ENCODE measurements around the gene ADARB2. TPM values are rescaled to one million over a fixed set of nuclear protein-coding genes. Genes with fewer than 3 reads are reported as not detected.
"Not testable (repeated sequence)": the region's sequence is repeated elsewhere in the genome, so short reads cannot be mapped to it uniquely, and the experiment has no call there.

Gene ADARB2
- total RNA-seq, result not detected
- under 1 TPM; under 0.01 to 0.79 TPM for polyA plus RNA-seq
- long read RNA-seq, donor 1, result 0 reads
- long read RNA-seq, donor 2, result 0 reads

- no peak for DNase-seq
- intact Hi-C loops (cut with DNase I), result no loop called here
- 0 to 1% methylated on average over 50 of the region's 50 CpGs for WGBS, 2 donors
- Histone ChIP-seq H3K4me1 (ENCODE audit: control insufficient read depth in 1 of 2, insufficient read depth in 2 of 2, low read length in 2 of 2) (no peaks in the 10 kb centered on the region), H3K9me3 (ENCODE audit: control insufficient read depth, low read length) (no peaks in the 10 kb centered on the region), H3K36me3 (ENCODE audit: control insufficient read depth in 1 of 2, insufficient read depth in 2 of 2, low read length in 1 of 2) (no peaks in the 10 kb centered on the region), H3K4me3 (ENCODE audit: low read length in 2 of 2) (no peak within 1 kb of the TSS), H3K27me3 (ENCODE audit: control insufficient read depth in 1 of 2, insufficient read depth in 2 of 2, low read length in 1 of 2) (peaks cover 0 to 6% of the 10 kb centered on the region in 2 donors), H3K27ac (ENCODE audit: low read depth in 1 of 2, low read length in 2 of 2) (no peak within 1 kb of the TSS)
- no peak for ATAC-seq (ENCODE audit: low FRiP score)
Measured at GRCh38 chr10:1737222-1738061, at the start of gene ADARB2. ADARB2 (minus strand) TSS chr10:1737525.

DNA sequence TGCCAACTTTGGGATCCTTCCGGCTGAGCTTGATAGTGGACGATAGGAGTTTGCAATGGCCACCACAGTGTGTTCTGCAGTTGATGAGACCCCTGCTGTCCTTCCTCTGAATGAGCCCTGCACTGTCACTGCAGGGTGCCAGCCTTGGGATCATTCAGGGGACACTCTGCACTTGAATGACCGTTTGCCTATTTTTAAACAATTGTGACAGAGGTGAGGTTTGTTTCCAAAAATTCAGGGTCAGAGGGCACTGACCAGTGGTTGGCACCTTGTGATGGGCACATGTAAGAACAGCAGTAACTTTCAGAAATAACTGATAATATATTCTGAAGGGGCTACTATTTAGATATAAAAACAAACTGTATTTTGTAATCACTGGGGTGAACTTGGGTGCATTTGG is 48.5 kb upstream of the ADARB2 start:
- Histone ChIP-seq H3K27me3 (ENCODE audit: control insufficient read depth in 1 of 2, insufficient read depth in 2 of 2, low read length in 1 of 2) (no peaks in the 10 kb centered on the region), H3K4me1 (ENCODE audit: control insufficient read depth in 1 of 2, insufficient read depth in 2 of 2, low read length in 2 of 2) (no peaks in the 10 kb centered on the region), H3K36me3 (ENCODE audit: control insufficient read depth in 1 of 2, insufficient read depth in 2 of 2, low read length in 1 of 2) (no peaks in the 10 kb centered on the region), H3K4me3 (ENCODE audit: low read length in 2 of 2) (no peak overlapping the region), H3K9me3 (ENCODE audit: control insufficient read depth, low read length) (no peaks in the 10 kb centered on the region), H3K27ac (ENCODE audit: low read depth in 1 of 2, low read length in 2 of 2) (no peak overlapping the region)
- DNase-seq (no peak), ATAC-seq (ENCODE audit: low FRiP score) (no peak)
- intact Hi-C loops (cut with DNase I), result no loop called here
- 46 to 51% methylated on average over 3 of the region's 3 CpGs for WGBS, 2 donors

DNA sequence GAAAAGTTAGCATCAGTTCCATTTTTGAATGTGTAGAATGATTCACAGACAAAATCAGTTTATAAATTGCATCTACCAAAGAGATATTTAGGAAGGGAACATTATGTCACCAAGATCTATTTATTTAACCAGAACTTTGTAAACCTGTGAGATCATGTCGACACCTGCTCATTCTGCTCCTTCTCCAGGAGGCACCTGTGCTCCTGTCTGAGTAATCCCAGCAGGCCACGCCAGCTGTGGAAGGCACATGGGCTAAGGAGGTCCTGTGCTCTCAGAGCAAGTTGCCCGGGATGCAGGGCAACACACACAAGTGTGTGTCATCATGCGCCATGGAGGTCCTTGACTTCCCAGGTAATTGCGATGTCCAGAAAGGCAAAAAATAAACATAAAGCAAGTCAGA is 45.5 kb upstream of the ADARB2 start:
- H3K4me1 ChIP-seq (ENCODE audit: control insufficient read depth in 1 of 2, insufficient read depth in 2 of 2, low read length in 2 of 2), result no peaks in the 10 kb centered on the region
- H3K27ac ChIP-seq (ENCODE audit: low read depth in 1 of 2, low read length in 2 of 2), result no peak overlapping the region
- no peaks in the 10 kb centered on the region for H3K9me3 ChIP-seq (ENCODE audit: control insufficient read depth, low read length)
- no peaks in the 10 kb centered on the region for H3K27me3 ChIP-seq (ENCODE audit: control insufficient read depth in 1 of 2, insufficient read depth in 2 of 2, low read length in 1 of 2)
- ATAC-seq (ENCODE audit: low FRiP score) (no peak), DNase-seq (no peak)
- no peaks in the 10 kb centered on the region for H3K36me3 ChIP-seq (ENCODE audit: control insufficient read depth in 1 of 2, insufficient read depth in 2 of 2, low read length in 1 of 2)
- intact Hi-C loops (cut with DNase I), result no loop called here
- 89 to 91% methylated on average over 5 of the region's 5 CpGs for WGBS, 2 donors
- H3K4me3 ChIP-seq (ENCODE audit: low read length in 2 of 2), result no peak overlapping the region

GRCh38 chr10:1779796-1780195 is 42.5 kb upstream of the ADARB2 start:
- H3K27me3 ChIP-seq (ENCODE audit: control insufficient read depth in 1 of 2, insufficient read depth in 2 of 2, low read length in 1 of 2), result no peaks in the 10 kb centered on the region
- intact Hi-C loops (cut with DNase I), result no loop called here
- no peaks in the 10 kb centered on the region for H3K9me3 ChIP-seq (ENCODE audit: control insufficient read depth, low read length)
- DNase-seq, result no peak
- 85 to 87% methylated on average over 10 of the region's 10 CpGs for WGBS, 2 donors
- H3K4me3 ChIP-seq (ENCODE audit: low read length in 2 of 2), result no peak overlapping the region
- ATAC-seq (ENCODE audit: low FRiP score), result no peak
- no peaks in the 10 kb centered on the region for H3K36me3 ChIP-seq (ENCODE audit: control insufficient read depth in 1 of 2, insufficient read depth in 2 of 2, low read length in 1 of 2)
- no peak overlapping the region for H3K27ac ChIP-seq (ENCODE audit: low read depth in 1 of 2, low read length in 2 of 2)
- H3K4me1 ChIP-seq (ENCODE audit: control insufficient read depth in 1 of 2, insufficient read depth in 2 of 2, low read length in 2 of 2), result no peaks in the 10 kb centered on the region

- DNase-seq (no peak), ATAC-seq (ENCODE audit: low FRiP score) (no peak)
- Histone ChIP-seq H3K4me1 (ENCODE audit: control insufficient read depth in 1 of 2, insufficient read depth in 2 of 2, low read length in 2 of 2) (no peaks in the 10 kb centered on the region), H3K4me3 (ENCODE audit: low read length in 2 of 2) (no peak overlapping the region), H3K36me3 (ENCODE audit: control insufficient read depth in 1 of 2, insufficient read depth in 2 of 2, low read length in 1 of 2) (no peaks in the 10 kb centered on the region), H3K27ac (ENCODE audit: low read depth in 1 of 2, low read length in 2 of 2) (no peak overlapping the region), H3K9me3 (ENCODE audit: control insufficient read depth, low read length) (no peaks in the 10 kb centered on the region), H3K27me3 (ENCODE audit: control insufficient read depth in 1 of 2, insufficient read depth in 2 of 2, low read length in 1 of 2) (no peaks in the 10 kb centered on the region)
- WGBS, 2 donors, result 83 to 85% methylated on average over 11 of the region's 11 CpGs
- intact Hi-C loops (cut with DNase I), result no loop called here
Measured at GRCh38 chr10:1778375-1778969, 41.1 kb upstream of the ADARB2 start.

- Histone ChIP-seq H3K27ac (ENCODE audit: low read depth in 1 of 2, low read length in 2 of 2) (no peak overlapping the region), H3K36me3 (ENCODE audit: control insufficient read depth in 1 of 2, insufficient read depth in 2 of 2, low read length in 1 of 2) (no peaks in the 10 kb centered on the region), H3K27me3 (ENCODE audit: control insufficient read depth in 1 of 2, insufficient read depth in 2 of 2, low read length in 1 of 2) (no peaks in the 10 kb centered on the region), H3K9me3 (ENCODE audit: control insufficient read depth, low read length) (no peaks in the 10 kb centered on the region), H3K4me3 (ENCODE audit: low read length in 2 of 2) (no peak overlapping the region), H3K4me1 (ENCODE audit: control insufficient read depth in 1 of 2, insufficient read depth in 2 of 2, low read length in 2 of 2) (no peaks in the 10 kb centered on the region)
- ATAC-seq (ENCODE audit: low FRiP score), result no peak
- 90 to 91% methylated on average over 14 of the region's 14 CpGs for WGBS, 2 donors
- intact Hi-C loops (cut with DNase I), result no loop called here
- DNase-seq, result no peak
Measured at GRCh38 chr10:1776127-1776662, 38.9 kb upstream of the ADARB2 start.

GRCh38 chr10:1774796-1775195 is 37.5 kb upstream of the ADARB2 start:
- Histone ChIP-seq H3K36me3 (ENCODE audit: control insufficient read depth in 1 of 2, insufficient read depth in 2 of 2, low read length in 1 of 2) (no peaks in the 10 kb centered on the region), H3K9me3 (ENCODE audit: control insufficient read depth, low read length) (no peaks in the 10 kb centered on the region), H3K4me1 (ENCODE audit: control insufficient read depth in 1 of 2, insufficient read depth in 2 of 2, low read length in 2 of 2) (no peaks in the 10 kb centered on the region), H3K4me3 (ENCODE audit: low read length in 2 of 2) (no peak overlapping the region), H3K27me3 (ENCODE audit: control insufficient read depth in 1 of 2, insufficient read depth in 2 of 2, low read length in 1 of 2) (no peaks in the 10 kb centered on the region), H3K27ac (ENCODE audit: low read depth in 1 of 2, low read length in 2 of 2) (no peak overlapping the region)
- DNase-seq (no peak), ATAC-seq (ENCODE audit: low FRiP score) (no peak)
- WGBS, 2 donors, result 32 to 36% methylated on average over 5 of the region's 5 CpGs
- intact Hi-C loops (cut with DNase I), result no loop called here

DNA sequence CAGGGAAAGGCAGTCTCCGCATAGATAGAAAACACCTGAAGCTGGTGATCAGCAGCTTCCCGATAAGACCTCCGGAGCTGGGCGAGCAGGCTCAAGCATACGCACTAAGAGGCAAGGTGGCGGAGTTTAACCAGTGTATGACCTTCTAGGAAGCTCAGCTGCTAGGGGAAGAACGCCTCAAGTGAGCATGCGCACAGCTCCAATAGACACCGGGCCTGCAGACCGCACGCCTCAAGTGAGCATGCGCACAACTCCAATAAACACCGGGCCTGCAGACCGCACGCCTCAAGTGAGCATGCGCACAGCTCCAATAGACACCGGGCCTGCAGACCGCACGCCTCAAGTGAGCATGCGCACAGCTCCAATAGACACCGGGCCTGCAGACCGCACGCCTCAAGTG is 35.9 kb upstream of the ADARB2 start:
- H3K4me3 ChIP-seq (ENCODE audit: low read length in 2 of 2); H3K36me3 ChIP-seq (ENCODE audit: control insufficient read depth in 1 of 2, insufficient read depth in 2 of 2, low read length in 1 of 2); H3K27me3 ChIP-seq (ENCODE audit: control insufficient read depth in 1 of 2, insufficient read depth in 2 of 2, low read length in 1 of 2); ATAC-seq (ENCODE audit: low FRiP score); DNase-seq; H3K27ac ChIP-seq (ENCODE audit: low read depth in 1 of 2, low read length in 2 of 2); H3K4me1 ChIP-seq (ENCODE audit: control insufficient read depth in 1 of 2, insufficient read depth in 2 of 2, low read length in 2 of 2); H3K9me3 ChIP-seq (ENCODE audit: control insufficient read depth, low read length); intact Hi-C loops (cut with DNase I): not testable (repeated sequence)
- whole genome bisulfite sequencing, 2 donors, result 76 to 83% methylated on average over 23 of the region's 23 CpGs

DNA sequence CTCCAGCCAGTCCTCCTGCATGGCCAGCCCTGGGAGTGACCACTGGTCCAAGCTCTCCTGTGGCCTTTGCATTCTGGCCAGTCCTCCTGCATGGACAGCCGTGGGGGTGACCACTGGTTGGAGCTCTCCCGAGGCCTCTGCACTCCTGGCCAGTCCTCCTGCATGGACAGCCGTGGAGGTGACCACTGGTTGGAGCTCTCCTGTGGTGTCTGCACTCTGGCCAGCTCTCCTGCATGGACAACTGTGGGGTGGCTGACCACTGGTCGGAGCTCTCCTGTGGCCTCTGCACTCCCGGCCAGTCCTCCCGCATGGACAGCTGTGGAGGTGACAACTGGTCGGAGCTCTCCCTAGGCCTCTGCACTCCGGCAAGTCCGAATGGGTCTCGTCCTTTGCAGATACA is 28.7 kb upstream of the ADARB2 start:
- Histone ChIP-seq H3K9me3 (ENCODE audit: control insufficient read depth, low read length) (no peaks in the 10 kb centered on the region), H3K27me3 (ENCODE audit: control insufficient read depth in 1 of 2, insufficient read depth in 2 of 2, low read length in 1 of 2) (no peaks in the 10 kb centered on the region), H3K4me1 (ENCODE audit: control insufficient read depth in 1 of 2, insufficient read depth in 2 of 2, low read length in 2 of 2) (no peaks in the 10 kb centered on the region), H3K27ac (ENCODE audit: low read depth in 1 of 2, low read length in 2 of 2) (no peak overlapping the region), H3K36me3 (ENCODE audit: control insufficient read depth in 1 of 2, insufficient read depth in 2 of 2, low read length in 1 of 2) (no peaks in the 10 kb centered on the region), H3K4me3 (ENCODE audit: low read length in 2 of 2) (no peak overlapping the region)
- ATAC-seq (ENCODE audit: low FRiP score) (peak; percentile 33), DNase-seq (no peak)
- WGBS, 2 donors, result 86 to 87% methylated on average over 10 of the region's 10 CpGs
- intact Hi-C loops (cut with DNase I), result no loop called here

Data from aorta (tissue), 5 donors.